Spleen (tissue), 7 donors: ENCODE measurements around the gene CDC6.

Experiments used
- CTCF ChIP-seq, 11 experiments: fragments of 200-600 bp in 7 of 11; fragments of 450-650 bp in 4 of 11; sonication (generic) in 4 of 11; IDR thresholded peaks in 8 of 11; conservative IDR thresholded peaks in 3 of 11; 1 replicate in 7 of 11; 2 replicates in 4 of 11; pipeline versions ENCODE4 v1.4.0 to v1.8.0; 2016 to 2021; ENCODE audit warnings: antibody characterized with exemption in 11 of 11, inconsistent platforms in 4 of 11, mild to moderate bottlenecking in 1 of 11
- POLR2A ChIP-seq, 3 donors: fragments of 450-650 bp; IDR thresholded peaks; one replicate each; pipeline ENCODE4 v1.5.1; 2017; ENCODE audit warnings: antibody characterized with exemption in 3 of 3, mild to moderate bottlenecking in 1 of 3
- POLR2AphosphoS5 ChIP-seq, 3 donors: sonication (generic); formaldehyde crosslinking; IDR thresholded peaks; one replicate each; pipeline ENCODE4 v1.5.1; 2017; ENCODE audit warnings: antibody characterized with exemption in 3 of 3
- donor health status: DM: no; HTN: no; CAD: no; lungs with moderate emphysema.
- donor health status: DM: no; HTN: no; CAD: no.
- donor health status: DM: no; HTN: no; CAD: no.

- TF ChIP-seq CTCF (IDR thresholded peaks at IDR 0.05 in 8 of 11, conservative IDR thresholded peaks at IDR 0.05 in 3 of 11): no peak
- no peak for TF ChIP-seq POLR2A (IDR thresholded peaks at IDR 0.05)
- no peak for TF ChIP-seq POLR2AphosphoS5 (IDR thresholded peaks at IDR 0.05)
Observed at GRCh38 chr17:40303708-40304551, 16.3 kb downstream of the CDC6 start.
